Amniotic epithelial cell (primary cell): ENCODE data around the gene MGME1.

Experiments used
- DNase-seq: peaks from one replicate; pipeline ENCODE4 v3.0.0-alpha.2; 2010; ENCODE audit warnings: low read depth

The MGME1 gene

GRCh38 chr20:17940224-17940971 is 28.4 kb upstream of the MGME1 start:
- DNase-seq, result no peak

DNA sequence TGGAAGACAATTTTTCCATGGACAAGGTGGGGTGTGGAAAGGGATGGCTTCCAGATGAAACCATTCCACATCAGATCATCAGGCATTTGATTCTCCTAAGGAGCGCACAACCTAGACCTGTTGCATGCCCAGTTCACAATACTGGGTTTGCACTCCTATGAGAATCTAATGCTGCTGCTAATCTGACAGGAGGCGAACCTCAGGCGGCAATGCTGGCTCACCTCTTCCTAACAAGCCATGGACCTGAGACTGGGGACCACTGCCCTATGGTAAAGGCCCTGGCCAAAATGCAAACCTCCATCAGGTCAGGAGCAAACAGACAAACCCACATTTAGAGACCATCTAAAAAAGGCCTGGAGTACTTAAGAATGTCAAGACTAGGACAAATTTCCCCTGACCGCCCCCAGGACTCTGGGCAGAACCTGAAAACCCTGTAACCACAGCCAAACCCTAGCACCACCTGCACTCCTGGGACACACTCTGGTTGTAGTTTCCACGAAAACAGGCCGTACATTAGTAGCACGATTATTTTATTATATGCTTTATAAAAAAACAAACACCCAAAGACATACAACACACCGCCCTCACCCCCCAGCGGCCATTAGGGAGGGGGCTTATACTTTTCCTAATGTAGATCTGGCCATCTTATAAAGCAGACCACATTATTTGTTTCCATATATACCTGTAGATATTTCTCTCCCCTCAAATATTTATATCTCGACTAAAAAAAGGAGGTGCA is 27.6 kb upstream of the MGME1 start:
- DNase-seq, result no peak

- DNase-seq, result no peak
These were observed 27.0 kb upstream of the MGME1 start for GRCh38 chr20:17941826-17942196.

GRCh38 chr20:17943343-17943742 is 25.5 kb upstream of the MGME1 start:
- DNase-seq, result peak; percentile 73

- DNase-seq, result no peak
These were observed 23.9 kb upstream of the MGME1 start for GRCh38 chr20:17944854-17945474.

DNA sequence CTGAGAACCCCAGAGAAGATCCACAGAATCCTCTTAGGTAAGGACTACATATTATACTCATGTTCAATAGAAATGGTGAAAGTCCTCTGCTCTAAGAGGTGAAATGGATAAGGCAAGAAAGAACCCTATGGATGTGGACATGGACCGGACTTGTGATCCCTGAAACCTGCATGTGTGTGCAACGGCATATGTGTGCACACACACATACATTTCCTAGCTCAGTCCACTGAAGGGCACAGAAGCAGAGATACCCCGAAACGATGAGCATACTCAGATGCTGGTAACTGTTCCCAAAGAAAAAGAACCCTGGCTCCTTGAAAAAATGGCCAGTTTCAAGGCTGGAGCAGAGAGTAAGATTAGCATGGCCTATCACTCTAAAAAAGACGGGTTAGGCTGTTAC is 22.8 kb upstream of the MGME1 start:
- DNase-seq, result no peak

GRCh38 chr20:17946572-17947473 is 22.0 kb upstream of the MGME1 start:
- DNase-seq, result no peak

DNA sequence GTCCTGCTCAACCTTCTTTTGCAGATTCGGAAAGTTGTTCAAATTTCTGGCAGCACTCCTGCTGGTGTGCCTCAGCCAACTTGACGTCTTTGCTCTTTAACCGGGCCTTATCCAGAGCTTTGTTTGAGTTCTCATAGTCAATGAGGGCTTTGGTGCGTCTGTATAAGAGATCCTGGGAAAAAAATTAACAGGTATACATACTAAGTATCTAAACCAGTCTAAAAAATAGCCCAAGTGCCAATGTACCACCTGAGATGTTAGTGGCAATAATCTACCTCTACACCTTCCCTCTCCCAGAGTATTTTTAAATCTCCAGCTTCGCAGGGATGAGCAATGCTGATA is 21.4 kb upstream of the MGME1 start:
- DNase-seq, result no peak

DNA sequence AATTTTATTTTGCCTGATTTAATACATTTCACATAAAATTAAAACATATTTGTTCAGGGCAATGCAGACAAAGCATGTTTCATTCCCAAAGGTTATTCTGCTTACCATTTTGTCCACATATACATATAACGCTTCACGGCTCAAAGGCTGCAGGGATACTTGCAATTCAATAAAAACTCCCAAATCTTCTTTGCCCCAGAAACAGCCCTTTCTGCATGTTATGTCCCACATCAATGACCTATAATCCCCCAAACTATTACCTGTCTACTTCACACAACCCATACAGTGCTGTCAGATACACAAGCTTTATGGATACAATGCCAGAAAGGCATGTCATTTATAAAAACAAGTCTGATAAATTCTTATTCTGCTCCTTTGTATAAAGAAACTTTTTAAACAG is 20.4 kb upstream of the MGME1 start:
- DNase-seq, result no peak

DNA sequence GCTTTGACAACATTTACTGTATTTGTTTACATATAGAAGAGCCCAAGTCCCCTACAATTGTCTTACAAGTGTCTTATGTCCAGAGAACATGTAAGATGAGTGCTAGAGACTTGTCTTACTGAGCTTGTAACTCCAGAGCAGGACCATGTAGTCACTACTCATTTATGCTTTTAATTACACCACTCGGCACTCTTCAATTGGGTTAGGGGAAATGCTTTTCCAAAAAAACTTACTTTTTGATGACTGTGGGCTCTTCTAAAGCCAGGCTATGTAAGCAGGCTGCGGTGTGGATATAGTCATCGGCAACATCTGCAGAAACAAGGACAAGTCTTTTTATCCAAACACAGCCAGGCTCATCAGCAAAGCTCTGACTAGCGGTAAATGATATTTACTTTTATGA is 18.9 kb upstream of the MGME1 start:
- DNase-seq, result no peak

DNA sequence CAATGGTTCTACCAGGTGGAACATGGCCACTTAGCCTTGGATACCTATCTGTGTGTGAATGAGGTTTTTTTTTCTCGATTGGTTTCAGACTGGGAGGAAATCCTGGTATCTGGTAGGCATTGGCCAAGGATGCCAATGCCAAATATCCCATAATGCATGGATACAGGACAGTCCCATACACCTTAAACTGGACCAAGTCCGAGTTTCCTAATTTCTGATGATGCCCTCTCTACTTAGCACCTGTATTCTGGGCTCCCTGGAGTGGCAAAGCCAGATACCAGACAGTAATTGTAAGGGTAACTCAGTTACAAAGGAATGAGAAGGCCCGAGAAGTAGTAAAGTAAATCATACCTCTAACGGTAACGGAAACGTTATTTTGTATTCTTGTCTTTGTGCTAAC is 18.1 kb upstream of the MGME1 start:
- DNase-seq, result no peak

DNA sequence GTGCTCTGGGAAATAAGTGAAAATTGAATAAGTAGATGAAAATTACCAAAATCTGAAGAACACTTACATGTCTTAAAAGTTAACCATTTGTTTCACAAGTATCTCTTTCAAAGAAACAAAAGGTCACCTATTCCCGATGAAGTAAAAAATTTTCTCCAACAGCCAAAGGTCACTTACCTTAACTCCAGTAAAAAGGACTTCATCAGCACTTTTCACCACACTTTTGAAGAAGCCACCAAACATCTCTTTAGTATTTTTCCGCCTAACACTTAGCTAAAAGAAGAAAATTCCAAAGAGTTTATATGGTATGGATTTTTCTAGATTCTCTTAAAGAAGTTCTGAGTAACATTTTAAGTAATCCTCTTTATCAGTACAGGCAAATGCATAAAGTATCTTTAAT is 17.5 kb upstream of the MGME1 start:
- no peak for DNase-seq

GRCh38 chr20:17952692-17953684 is 15.8 kb upstream of the MGME1 start:
- DNase-seq, result no peak

DNA sequence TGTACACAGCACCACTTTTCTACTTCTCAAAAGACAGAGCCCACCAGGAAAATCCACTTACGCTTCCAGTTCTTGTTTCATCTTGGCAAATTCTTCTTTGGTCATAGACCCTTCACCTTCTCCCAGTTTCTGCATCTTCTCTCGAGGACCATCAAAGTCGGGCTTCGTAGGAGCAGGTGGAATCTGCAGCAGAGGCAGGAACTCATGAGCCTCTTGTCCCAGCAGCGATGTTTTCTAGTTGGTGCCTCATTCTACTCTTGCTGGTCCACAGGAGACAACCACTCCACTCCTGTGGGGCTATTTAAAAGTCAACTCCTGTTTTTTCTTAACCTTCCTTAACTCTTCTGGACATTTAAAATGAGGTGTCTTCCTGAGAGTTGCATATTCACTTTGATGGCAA is 14.9 kb upstream of the MGME1 start:
- no peak for DNase-seq

DNA sequence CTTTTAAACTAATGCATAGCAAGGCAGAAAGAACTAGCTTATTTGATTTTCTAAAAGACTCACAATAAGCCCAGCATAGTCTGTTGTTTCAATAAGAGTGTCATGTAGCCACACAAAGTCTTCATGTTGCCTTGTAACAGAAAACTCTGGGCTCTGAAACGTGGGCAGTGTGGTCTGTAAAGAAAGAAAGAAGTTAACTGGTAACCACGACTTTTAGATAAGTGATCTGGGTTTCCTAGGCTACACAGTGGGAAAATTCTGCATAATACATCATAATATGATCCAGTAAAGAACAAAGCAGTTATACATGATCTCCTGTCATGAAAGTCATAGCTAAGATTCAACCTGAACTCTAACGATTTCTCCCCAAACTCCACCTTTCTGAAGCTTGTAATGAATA is 13.5 kb upstream of the MGME1 start:
- no peak for DNase-seq

DNA sequence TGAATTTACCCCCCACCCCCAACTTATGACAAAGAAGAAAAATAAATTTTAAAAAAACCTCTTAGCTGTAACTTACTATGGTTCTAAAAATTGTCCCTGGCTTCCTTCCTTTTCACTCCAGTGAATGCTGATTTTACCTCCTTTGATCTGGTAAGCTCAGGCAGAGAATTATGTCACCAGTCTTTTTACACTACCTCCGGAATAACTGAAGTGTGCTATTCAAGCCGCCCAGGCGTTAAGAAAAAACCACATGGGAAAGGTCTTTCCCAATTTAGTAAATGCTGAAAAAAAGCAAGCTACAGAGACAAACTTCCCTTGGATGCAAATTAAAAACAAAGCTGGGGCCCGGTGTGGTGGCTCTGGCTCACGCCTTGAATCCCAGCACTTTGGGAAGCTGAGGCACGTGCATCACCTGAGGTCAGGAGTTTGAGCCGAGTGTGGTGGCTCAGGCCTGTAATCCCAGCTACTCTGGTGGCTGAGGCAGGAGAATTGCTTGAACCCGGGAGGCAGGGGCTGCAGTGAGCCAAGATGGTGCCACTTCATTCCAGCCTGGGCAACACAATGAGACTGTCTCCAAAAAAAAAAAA is 12.6 kb upstream of the MGME1 start:
- DNase-seq, result no peak

DNA sequence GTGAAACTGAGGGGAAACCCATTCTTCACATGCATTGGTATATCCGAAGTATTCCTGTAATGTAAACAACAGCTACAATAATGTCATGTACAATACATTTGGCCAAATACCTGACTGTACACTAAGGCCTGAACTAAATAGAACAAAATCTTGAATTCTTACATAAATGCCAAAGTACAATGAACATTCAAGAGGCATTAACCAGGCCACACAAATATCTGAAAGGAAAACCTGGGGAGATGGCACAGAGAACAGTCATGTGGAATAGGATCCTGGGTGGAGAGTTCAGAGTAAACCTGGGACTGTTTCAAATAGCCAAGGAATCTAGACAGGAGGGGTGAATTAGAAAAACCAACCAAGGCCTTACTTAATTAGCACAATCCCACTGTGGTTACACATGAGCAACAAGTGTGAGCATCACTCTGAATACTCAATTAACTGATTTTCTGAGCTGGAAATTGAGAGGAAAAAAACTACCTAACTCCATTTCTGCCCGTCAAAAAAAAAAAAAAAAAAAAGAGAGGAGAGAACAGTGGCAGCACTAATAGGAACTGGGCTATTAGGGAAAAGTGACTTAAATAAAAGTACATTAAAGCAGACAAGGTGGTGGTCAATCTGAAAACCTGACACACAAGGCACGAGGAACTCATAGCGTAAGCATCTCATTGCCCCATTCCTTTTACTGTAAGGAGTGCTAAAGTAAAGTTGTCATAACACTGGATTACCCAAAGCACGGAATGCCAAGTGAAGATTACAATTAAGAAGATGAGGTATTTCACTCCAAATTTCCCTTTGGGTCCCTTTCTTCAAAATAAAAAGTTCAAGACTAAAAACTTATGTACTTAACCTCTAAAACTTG is 11.1 kb upstream of the MGME1 start:
- DNase-seq, result peak; percentile 82

DNA sequence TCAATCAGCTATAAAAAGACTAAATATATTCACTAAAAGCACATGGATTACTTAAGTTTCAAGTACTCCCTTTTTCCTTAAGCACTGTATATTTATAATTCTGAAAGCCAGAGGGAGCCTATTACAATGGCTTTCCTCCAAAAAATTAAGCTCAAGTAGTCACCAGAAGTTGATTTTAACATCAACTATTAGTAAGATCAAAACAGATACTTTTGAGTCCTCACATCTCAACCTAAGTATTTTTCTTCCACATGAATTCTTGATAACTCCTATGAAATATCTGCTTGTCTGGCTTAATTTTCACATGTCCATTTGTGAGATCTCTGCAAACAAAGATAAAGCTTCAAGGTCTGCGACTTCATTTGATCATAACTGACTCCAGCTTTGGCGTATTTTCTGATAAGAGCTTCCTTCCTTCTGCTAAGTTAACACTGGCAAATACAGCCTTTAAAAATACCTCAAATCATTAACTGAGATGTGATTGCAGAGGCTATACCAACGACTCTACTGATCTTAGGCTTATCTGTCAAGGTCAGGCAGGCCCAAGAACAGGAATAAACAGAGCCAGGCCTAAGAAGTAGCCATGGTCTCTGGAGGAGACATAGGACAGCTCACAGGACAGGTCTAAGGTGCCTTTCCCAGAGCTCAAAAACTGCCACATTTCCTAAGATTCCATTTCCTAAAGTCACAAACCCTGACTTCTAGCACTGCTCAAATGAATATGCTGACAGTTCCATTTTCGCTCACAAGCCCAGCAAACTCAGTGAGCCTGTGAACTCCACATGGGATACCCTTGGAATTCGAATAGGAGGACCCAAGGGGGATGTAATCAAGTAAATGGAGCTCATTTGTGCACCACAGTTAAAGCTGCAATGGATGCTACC is 10.2 kb upstream of the MGME1 start:
- DNase-seq, result no peak

DNA sequence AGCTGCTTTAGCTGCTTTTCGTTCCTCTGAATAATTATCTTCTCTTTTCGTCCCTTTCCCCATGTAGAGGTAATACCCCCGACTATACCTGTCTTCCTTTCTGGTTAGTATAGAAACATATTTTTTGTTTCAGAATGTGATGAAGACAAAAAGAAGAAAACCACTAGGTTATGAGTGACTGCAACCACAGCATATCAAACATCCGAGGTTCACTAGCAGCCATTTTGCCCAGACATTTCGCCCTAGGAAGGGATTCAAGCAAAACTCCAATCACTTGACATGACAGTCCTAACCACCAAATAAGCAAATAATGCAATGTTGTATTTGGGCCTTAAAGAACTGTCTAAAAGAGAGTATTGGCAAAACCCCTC is 9.6 kb upstream of the MGME1 start:
- no peak for DNase-seq
